WTC11 (cell line): ENCODE measurements around the gene NEDD4. TPM values are rescaled to one million over a fixed set of nuclear protein-coding genes. Genes with fewer than 3 reads are reported as not detected.

Source experiments
- ATAC-seq: fragments of 200-7000 bp; cut with Tn5 transposase; 2 replicates; pipeline ENCODE4 v1.10.0; 2021; ENCODE audit warnings: mild to moderate bottlenecking, moderate library complexity
- CTCF ChIA-PET: fragments of 300-600 bp; sonication (Branson Sonifier 250); formaldehyde crosslinking; loops from one replicate; lab custom pipeline; 2021; ENCODE audit warnings: antibody characterized with exemption; lab: Charles Lee
- POLR2A ChIA-PET: fragments of 350-600 bp; sonication (Branson Sonifier 250); formaldehyde crosslinking; loops from one replicate; lab custom pipeline; 2021; ENCODE audit warnings: antibody characterized with exemption; lab: Charles Lee
- DNase-seq: peaks from one replicate; pipeline ENCODE4 v3.0.0; 2021; ENCODE audit warnings: low spot score
- H3K27ac Mint-ChIP-seq: 2 replicates; pipeline ENCODE4 v1.8.0; 2021; ENCODE audit warnings: mixed read lengths
- H3K27me3 Mint-ChIP-seq: 2 replicates; pipeline ENCODE4 v1.8.0; 2021; ENCODE audit warnings: low read depth, mild to moderate bottlenecking, moderate library complexity, mixed read lengths
- H3K36me3 Mint-ChIP-seq: 2 replicates; pipeline ENCODE4 v1.8.0; 2021; ENCODE audit warnings: mixed read lengths
- H3K4me1 Mint-ChIP-seq: 2 replicates; pipeline ENCODE4 v1.8.0; 2022; ENCODE audit warnings: mixed read lengths
- H3K4me3 Mint-ChIP-seq: 2 replicates; pipeline ENCODE4 v1.8.0; 2021; ENCODE audit warnings: mild to moderate bottlenecking, moderate library complexity, mixed read lengths
- H3K9me3 Mint-ChIP-seq: 2 replicates; pipeline ENCODE4 v1.8.0; 2021; ENCODE audit warnings: mixed read lengths
- ETV6 ChIP-seq: sonication (generic); formaldehyde crosslinking; IDR thresholded peaks from 2 replicates; pipeline ENCODE4 v1.8.1; 2022; ENCODE audit warnings: mild to moderate bottlenecking, missing genetic modification reagents
- FOXK1 ChIP-seq: sonication (generic); formaldehyde crosslinking; IDR thresholded peaks from 2 replicates; pipeline ENCODE4 v1.8.0; 2022; ENCODE audit warnings: mild to moderate bottlenecking, moderate library complexity, missing genetic modification reagents
- HMGA2 ChIP-seq: fragments of 250-450 bp; sonication (Bioruptor Pico); IDR thresholded peaks from 2 replicates; pipeline ENCODE4 v1.4.0; 2021; ENCODE audit warnings: mild to moderate bottlenecking, moderate library complexity
- IRF2 ChIP-seq: sonication (generic); formaldehyde crosslinking; IDR thresholded peaks from 2 replicates; pipeline ENCODE4 v1.8.0; 2022; ENCODE audit warnings: low read depth, missing genetic modification reagents, borderline replicate concordance
- PRRX2 ChIP-seq: fragments of 250-450 bp; sonication (Bioruptor Pico); IDR thresholded peaks from 2 replicates; pipeline ENCODE4 v1.8.0; 2021; ENCODE audit warnings: mild to moderate bottlenecking
- SOX15 ChIP-seq: fragments of 250-450 bp; sonication (Bioruptor Pico); IDR thresholded peaks from 2 replicates; pipeline ENCODE4 v1.9.0; 2021; ENCODE audit warnings: mild to moderate bottlenecking
- TEAD1 ChIP-seq: sonication (generic); formaldehyde crosslinking; IDR thresholded peaks from 2 replicates; pipeline ENCODE4 v1.8.0; 2022; ENCODE audit warnings: mild to moderate bottlenecking, missing genetic modification reagents
- TP53 ChIP-seq: sonication (generic); formaldehyde crosslinking; IDR thresholded peaks from 2 replicates; pipeline ENCODE4 v1.8.1; 2023; ENCODE audit warnings: mild to moderate bottlenecking, missing genetic modification reagents
- ZBTB21 ChIP-seq: sonication (generic); formaldehyde crosslinking; IDR thresholded peaks from 2 replicates; pipeline ENCODE4 v1.8.1; 2023; ENCODE audit warnings: mild to moderate bottlenecking, missing genetic modification reagents, borderline replicate concordance
- ZNF138 ChIP-seq: sonication (generic); formaldehyde crosslinking; conservative IDR thresholded peaks from 2 replicates; pipeline ENCODE4 v1.8.1; 2022; ENCODE audit warnings: mild to moderate bottlenecking, moderate library complexity, missing genetic modification reagents
- ZNF396 ChIP-seq: fragments of 250-450 bp; sonication (Bioruptor Pico); IDR thresholded peaks from 2 replicates; pipeline ENCODE4 v1.8.0; 2021; ENCODE audit warnings: mild to moderate bottlenecking, moderate library complexity, borderline replicate concordance
- ZNF423 ChIP-seq: fragments of 250-450 bp; sonication (Bioruptor Pico); IDR thresholded peaks from 2 replicates; pipeline ENCODE4 v2.1.2; 2022; ENCODE audit warnings: mild to moderate bottlenecking, moderate library complexity
- total RNA-seq: library from RNA; stranded (reverse); gene quantifications from 3 replicates; pipeline ENCODE4 v1.2.3, GENCODE V29; 2021
- TF ChIP-seq, protein P1 (sequence below): sonication (generic); formaldehyde crosslinking; IDR thresholded peaks from 2 replicates; pipeline ENCODE4 v1.8.0; 2022; ENCODE audit warnings: mild to moderate bottlenecking, missing genetic modification reagents
- TF ChIP-seq, protein P2 (sequence below): fragments of 250-450 bp; sonication (Bioruptor Pico); conservative IDR thresholded peaks from 2 replicates; pipeline ENCODE4 v1.9.0; 2021; ENCODE audit warnings: mild to moderate bottlenecking
- TF ChIP-seq, protein P3 (sequence below): sonication (generic); formaldehyde crosslinking; IDR thresholded peaks from 2 replicates; pipeline ENCODE4 v1.8.1; 2022; ENCODE audit warnings: mild to moderate bottlenecking, moderate library complexity, missing genetic modification reagents
- TF ChIP-seq, protein P4 (sequence below): fragments of 250-450 bp; sonication (Bioruptor Pico); IDR thresholded peaks from 2 replicates; pipeline ENCODE4 v1.9.0; 2021; ENCODE audit warnings: mild to moderate bottlenecking, borderline replicate concordance
- TF ChIP-seq, protein P5 (sequence below): sonication (generic); formaldehyde crosslinking; IDR thresholded peaks from 2 replicates; pipeline ENCODE4 v1.8.1; 2023; ENCODE audit warnings: mild to moderate bottlenecking, missing genetic modification reagents, moderate library complexity
- TF ChIP-seq, protein P6 (sequence below): sonication (generic); formaldehyde crosslinking; IDR thresholded peaks from 2 replicates; pipeline ENCODE4 v1.8.1; 2022; ENCODE audit warnings: low read depth, mild to moderate bottlenecking, moderate library complexity, missing genetic modification reagents, borderline replicate concordance
- TF ChIP-seq, protein P7 (sequence below): sonication (generic); formaldehyde crosslinking; IDR thresholded peaks from 2 replicates; pipeline ENCODE4 v1.8.1; 2023; ENCODE audit warnings: mild to moderate bottlenecking, missing genetic modification reagents, borderline replicate concordance
- TF ChIP-seq, protein P8 (sequence below): fragments of 250-450 bp; sonication (Bioruptor Pico); IDR thresholded peaks from 2 replicates; pipeline ENCODE4 v1.9.0; 2021; ENCODE audit warnings: mild to moderate bottlenecking

Gene NEDD4
- total RNA-seq, 1 experiment from 2014 or later, result 4.5 TPM

DNA sequence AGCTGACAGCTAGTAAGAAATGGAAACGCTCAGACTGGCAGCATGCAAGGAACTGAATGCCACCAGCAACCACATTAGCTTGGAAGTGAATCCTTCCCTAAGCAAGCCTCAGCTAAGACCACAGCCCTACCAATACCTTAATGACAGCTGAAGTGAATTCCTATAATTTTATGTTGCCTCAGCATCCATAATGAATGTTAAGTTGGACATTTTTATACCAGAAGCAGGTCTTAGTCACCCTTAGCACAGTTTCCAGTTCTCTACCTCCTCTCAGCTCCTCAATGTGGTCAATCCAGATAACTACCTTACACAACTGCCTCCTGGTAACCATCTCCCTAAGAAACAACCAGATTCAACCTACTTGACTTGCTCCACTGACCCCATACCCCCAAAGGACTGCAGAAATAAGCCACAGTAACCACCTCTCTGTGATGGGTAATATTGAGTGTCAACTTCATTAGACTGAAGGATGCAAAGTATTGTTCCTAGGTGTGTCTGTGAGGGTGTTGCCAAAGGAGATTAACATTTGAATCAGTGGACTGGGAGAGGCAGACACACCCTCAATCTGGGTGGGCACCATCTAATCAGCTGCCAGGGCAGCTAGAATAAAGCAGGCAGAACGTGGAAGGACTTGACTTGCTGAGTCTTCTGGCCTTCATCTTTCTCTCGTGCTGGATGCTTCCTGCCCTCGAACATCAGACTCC is 33.5 kb downstream of the NEDD4 start:
- ChIA-PET CTCF (interaction anchor here (1.6 kb wide), 1 partner anchor 185 kb away, joined by 3 read pairs; no protein-coding TSS in a partner anchor), POLR2A (no interaction called here)
- ATAC-seq (no peak), DNase-seq (no peak)
- Mint-ChIP-seq H3K4me1 (0 out of 2 replicates have a peak, but pooled peaks cover 3% of the 10 kb centered on the region), H3K36me3 (no peaks in the 10 kb centered on the region), H3K27me3 (no peaks in the 10 kb centered on the region), H3K4me3 (no peak overlapping the region), H3K9me3 (no peaks in the 10 kb centered on the region), H3K27ac (no peak overlapping the region)
- TF ChIP-seq, protein P1, sequence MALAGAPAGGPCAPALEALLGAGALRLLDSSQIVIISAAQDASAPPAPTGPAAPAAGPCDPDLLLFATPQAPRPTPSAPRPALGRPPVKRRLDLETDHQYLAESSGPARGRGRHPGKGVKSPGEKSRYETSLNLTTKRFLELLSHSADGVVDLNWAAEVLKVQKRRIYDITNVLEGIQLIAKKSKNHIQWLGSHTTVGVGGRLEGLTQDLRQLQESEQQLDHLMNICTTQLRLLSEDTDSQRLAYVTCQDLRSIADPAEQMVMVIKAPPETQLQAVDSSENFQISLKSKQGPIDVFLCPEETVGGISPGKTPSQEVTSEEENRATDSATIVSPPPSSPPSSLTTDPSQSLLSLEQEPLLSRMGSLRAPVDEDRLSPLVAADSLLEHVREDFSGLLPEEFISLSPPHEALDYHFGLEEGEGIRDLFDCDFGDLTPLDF, result no peak
- TF ChIP-seq, protein P2, sequence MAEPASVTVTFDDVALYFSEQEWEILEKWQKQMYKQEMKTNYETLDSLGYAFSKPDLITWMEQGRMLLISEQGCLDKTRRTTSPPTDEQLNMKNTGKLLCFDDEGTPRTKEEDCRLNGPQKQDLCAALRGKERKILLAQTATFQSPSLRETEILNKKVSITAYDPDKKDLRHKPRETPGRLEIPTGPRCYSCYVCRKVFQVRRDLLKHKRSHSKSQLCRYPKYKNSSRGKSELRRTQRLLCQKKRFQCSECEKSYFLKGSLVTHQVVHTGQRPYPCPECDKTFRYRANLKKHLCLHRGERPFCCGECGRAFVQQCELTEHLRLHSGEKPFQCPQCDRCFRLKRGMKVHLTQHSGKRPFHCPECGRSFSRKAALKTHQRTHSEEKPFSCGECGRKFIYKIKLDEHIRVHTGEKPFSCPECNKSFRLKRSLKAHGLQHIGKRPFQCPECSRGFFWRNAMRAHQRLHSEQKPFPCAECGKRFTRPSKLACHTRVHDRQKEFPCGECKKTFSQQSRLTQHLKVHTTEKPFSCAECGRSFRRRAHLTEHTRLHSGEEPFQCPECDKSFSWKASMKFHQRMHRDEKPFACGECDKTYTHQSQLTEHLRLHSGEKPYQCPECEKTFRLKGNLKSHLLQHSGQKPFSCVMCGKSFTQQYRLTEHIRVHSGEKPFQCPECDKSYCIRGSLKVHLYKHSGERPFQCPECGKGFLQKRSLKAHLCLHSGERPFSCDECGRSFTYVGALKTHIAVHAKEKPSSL (CRISPR knock-in tag), result no peak
- TF ChIP-seq, protein P3, sequence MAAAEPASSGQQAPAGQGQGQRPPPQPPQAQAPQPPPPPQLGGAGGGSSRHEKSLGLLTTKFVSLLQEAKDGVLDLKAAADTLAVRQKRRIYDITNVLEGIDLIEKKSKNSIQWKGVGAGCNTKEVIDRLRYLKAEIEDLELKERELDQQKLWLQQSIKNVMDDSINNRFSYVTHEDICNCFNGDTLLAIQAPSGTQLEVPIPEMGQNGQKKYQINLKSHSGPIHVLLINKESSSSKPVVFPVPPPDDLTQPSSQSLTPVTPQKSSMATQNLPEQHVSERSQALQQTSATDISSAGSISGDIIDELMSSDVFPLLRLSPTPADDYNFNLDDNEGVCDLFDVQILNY (CRISPR knock-in tag), result no peak
- TF ChIP-seq, protein P4, sequence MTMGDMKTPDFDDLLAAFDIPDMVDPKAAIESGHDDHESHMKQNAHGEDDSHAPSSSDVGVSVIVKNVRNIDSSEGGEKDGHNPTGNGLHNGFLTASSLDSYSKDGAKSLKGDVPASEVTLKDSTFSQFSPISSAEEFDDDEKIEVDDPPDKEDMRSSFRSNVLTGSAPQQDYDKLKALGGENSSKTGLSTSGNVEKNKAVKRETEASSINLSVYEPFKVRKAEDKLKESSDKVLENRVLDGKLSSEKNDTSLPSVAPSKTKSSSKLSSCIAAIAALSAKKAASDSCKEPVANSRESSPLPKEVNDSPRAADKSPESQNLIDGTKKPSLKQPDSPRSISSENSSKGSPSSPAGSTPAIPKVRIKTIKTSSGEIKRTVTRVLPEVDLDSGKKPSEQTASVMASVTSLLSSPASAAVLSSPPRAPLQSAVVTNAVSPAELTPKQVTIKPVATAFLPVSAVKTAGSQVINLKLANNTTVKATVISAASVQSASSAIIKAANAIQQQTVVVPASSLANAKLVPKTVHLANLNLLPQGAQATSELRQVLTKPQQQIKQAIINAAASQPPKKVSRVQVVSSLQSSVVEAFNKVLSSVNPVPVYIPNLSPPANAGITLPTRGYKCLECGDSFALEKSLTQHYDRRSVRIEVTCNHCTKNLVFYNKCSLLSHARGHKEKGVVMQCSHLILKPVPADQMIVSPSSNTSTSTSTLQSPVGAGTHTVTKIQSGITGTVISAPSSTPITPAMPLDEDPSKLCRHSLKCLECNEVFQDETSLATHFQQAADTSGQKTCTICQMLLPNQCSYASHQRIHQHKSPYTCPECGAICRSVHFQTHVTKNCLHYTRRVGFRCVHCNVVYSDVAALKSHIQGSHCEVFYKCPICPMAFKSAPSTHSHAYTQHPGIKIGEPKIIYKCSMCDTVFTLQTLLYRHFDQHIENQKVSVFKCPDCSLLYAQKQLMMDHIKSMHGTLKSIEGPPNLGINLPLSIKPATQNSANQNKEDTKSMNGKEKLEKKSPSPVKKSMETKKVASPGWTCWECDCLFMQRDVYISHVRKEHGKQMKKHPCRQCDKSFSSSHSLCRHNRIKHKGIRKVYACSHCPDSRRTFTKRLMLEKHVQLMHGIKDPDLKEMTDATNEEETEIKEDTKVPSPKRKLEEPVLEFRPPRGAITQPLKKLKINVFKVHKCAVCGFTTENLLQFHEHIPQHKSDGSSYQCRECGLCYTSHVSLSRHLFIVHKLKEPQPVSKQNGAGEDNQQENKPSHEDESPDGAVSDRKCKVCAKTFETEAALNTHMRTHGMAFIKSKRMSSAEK, result no peak
- TF ChIP-seq ZNF423 (no peak), ZBTB21 (CRISPR knock-in tag) (no peak), SOX15 (no peak), ETV6 (CRISPR knock-in tag) (no peak), TEAD1 (CRISPR knock-in tag) (no peak), TP53 (CRISPR knock-in tag) (no peak), ZNF396 (no peak)
- TF ChIP-seq, protein P5, sequence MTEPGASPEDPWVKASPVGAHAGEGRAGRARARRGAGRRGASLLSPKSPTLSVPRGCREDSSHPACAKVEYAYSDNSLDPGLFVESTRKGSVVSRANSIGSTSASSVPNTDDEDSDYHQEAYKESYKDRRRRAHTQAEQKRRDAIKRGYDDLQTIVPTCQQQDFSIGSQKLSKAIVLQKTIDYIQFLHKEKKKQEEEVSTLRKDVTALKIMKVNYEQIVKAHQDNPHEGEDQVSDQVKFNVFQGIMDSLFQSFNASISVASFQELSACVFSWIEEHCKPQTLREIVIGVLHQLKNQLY (CRISPR knock-in tag), result no peak
- TF ChIP-seq, protein P6, sequence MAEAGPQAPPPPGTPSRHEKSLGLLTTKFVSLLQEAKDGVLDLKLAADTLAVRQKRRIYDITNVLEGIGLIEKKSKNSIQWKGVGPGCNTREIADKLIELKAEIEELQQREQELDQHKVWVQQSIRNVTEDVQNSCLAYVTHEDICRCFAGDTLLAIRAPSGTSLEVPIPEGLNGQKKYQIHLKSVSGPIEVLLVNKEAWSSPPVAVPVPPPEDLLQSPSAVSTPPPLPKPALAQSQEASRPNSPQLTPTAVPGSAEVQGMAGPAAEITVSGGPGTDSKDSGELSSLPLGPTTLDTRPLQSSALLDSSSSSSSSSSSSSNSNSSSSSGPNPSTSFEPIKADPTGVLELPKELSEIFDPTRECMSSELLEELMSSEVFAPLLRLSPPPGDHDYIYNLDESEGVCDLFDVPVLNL (CRISPR knock-in tag), result no peak

DNA sequence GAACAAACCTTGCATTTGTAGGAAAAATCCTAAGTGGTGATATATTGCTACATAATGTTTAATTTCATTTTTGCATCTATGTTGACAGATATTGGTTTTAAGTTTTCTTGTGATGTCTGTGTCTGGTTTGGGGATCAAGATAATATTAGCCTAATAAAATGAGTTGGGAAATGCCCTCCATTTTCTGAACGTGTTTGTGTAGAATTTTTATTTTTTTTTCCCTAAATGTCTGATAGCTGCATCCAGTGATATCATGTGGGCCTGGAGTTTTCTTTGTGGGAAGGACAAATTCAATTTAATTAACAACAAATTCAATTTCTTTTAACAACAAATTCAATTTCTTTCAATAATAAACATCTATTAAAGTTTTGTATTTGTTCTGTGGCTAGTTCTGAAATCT is 35.1 kb downstream of the NEDD4 start:
- no peak overlapping the region for H3K4me3 Mint-ChIP-seq
- CTCF ChIA-PET, result interaction anchor here (1.6 kb wide), 1 partner anchor 183 kb away, joined by 3 read pairs; no protein-coding TSS in a partner anchor
- H3K27me3 Mint-ChIP-seq, result no peaks in the 10 kb centered on the region
- no peak for TF ChIP-seq HMGA2 (CRISPR knock-in tag)
- no peak for TF ChIP-seq PRRX2 (CRISPR knock-in tag)
- no peak for TF ChIP-seq ZNF396
- no peak for TF ChIP-seq IRF2
- TF ChIP-seq, protein P7, sequence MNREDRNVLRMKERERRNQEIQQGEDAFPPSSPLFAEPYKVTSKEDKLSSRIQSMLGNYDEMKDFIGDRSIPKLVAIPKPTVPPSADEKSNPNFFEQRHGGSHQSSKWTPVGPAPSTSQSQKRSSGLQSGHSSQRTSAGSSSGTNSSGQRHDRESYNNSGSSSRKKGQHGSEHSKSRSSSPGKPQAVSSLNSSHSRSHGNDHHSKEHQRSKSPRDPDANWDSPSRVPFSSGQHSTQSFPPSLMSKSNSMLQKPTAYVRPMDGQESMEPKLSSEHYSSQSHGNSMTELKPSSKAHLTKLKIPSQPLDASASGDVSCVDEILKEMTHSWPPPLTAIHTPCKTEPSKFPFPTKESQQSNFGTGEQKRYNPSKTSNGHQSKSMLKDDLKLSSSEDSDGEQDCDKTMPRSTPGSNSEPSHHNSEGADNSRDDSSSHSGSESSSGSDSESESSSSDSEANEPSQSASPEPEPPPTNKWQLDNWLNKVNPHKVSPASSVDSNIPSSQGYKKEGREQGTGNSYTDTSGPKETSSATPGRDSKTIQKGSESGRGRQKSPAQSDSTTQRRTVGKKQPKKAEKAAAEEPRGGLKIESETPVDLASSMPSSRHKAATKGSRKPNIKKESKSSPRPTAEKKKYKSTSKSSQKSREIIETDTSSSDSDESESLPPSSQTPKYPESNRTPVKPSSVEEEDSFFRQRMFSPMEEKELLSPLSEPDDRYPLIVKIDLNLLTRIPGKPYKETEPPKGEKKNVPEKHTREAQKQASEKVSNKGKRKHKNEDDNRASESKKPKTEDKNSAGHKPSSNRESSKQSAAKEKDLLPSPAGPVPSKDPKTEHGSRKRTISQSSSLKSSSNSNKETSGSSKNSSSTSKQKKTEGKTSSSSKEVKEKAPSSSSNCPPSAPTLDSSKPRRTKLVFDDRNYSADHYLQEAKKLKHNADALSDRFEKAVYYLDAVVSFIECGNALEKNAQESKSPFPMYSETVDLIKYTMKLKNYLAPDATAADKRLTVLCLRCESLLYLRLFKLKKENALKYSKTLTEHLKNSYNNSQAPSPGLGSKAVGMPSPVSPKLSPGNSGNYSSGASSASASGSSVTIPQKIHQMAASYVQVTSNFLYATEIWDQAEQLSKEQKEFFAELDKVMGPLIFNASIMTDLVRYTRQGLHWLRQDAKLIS (CRISPR knock-in tag), result no peak
- TF ChIP-seq, protein P8, sequence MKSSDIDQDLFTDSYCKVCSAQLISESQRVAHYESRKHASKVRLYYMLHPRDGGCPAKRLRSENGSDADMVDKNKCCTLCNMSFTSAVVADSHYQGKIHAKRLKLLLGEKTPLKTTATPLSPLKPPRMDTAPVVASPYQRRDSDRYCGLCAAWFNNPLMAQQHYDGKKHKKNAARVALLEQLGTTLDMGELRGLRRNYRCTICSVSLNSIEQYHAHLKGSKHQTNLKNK (CRISPR knock-in tag), result no peak
- TF ChIP-seq FOXK1 (CRISPR knock-in tag), result no peak
- TF ChIP-seq ZNF138 (CRISPR knock-in tag), result no peak

More for the DNA sequence above, 35.1 kb downstream of the NEDD4 start:
- ATAC-seq (no peak), DNase-seq (no peak)
- Mint-ChIP-seq H3K9me3 (no peaks in the 10 kb centered on the region), H3K4me1 (0 out of 2 replicates have a peak, but pooled peaks cover 3% of the 10 kb centered on the region), H3K27ac (no peak overlapping the region), H3K36me3 (no peaks in the 10 kb centered on the region)
- POLR2A ChIA-PET, result no interaction called here
